Measurements from ENCODE around the gene ID3. TPM values are rescaled to one million over a fixed set of nuclear protein-coding genes. Genes with fewer than 3 reads are reported as not detected.

The ID3 gene
- polyA plus RNA-seq, 1 of the 3 experiments (the other 2 are of a cell fraction), result 504 TPM

DNA sequence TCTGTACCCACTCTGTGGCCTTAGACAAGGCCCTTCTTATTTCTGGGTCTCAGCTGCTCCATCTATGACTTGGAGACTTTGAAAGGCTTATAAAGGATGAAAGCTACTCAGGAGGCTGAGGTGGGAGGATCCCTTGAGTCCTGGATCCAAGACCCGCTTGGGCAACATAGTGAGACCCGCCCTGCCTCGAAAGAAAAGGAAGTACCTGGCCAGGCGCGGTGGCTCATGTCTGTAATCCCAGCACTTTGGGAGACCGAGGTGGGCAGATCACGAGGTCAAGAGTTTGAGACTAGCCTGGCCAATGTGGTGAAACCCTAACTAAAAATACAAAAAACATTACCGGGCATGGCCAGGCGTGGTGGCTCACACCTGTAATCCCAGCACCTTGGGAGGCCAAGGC lies 13.4 kb downstream of the ID3 start:
- Histone ChIP-seq H3K4me2 (no peak overlapping the region), H3K9me3 (no peaks in the 10 kb centered on the region), H3K79me2 (ENCODE audit: insufficient read depth) (no peaks in the 10 kb centered on the region), H3K9me2 (no peaks in the 10 kb centered on the region), H3K9ac (no peak overlapping the region), H3K27me3 (ENCODE audit: insufficient read depth) (no peaks in the 10 kb centered on the region), H3K36me3 (replicated peaks in 1 of 2; ENCODE audit: control insufficient read depth in 1 of 2, insufficient read depth in 2 of 2, low read length in 1 of 2) (no peaks in the 10 kb centered on the region), H3K4me3 (ENCODE audit: low read depth in 2 of 2, low read length in 1 of 2) (no peak overlapping the region), H3F3A (replicated peaks; ENCODE audit: insufficient read depth) (no peaks in the 10 kb centered on the region), H3K27ac (ENCODE audit: low read depth in 2 of 2, low read length in 1 of 2) (no peak overlapping the region), H2AFZ (ENCODE audit: low read depth) (no peak overlapping the region), H4K20me1 (ENCODE audit: insufficient read depth) (no peaks in the 10 kb centered on the region), H3K4me1 (ENCODE audit: control insufficient read depth in 1 of 2, insufficient read depth in 2 of 2, low read depth in 1 of 2, low read length in 1 of 2) (peaks cover 0 to 8% of the 10 kb centered on the region in 2 experiments; a peak in 1 of 4 replicates)
- POLR2A ChIA-PET, result interaction anchor here (1.6 kb wide), 1 partner anchor 92 kb away, joined by 3 read pairs; no protein-coding TSS in a partner anchor
- CTCF ChIA-PET, result interaction anchor here (0.7 to 18.2 kb wide), 23 partner anchors 12 to 370 kb away, joined by 3 to 708 read pairs (median 6); partner anchors contain the start of gene ID3
- WGBS (ENCODE audit: low lambda C conversion rate), result 99% methylated on average over 9 of the region's 9 CpGs
- no peak for DNase-seq
- TF ChIP-seq EZH2phosphoT487 (IDR thresholded peaks at IDR 0.05; ENCODE audit: borderline replicate concordance, low read depth) (no peak), ELF1 (IDR thresholded peaks at IDR 0.05) (no peak), NFIC (IDR thresholded peaks at IDR 0.05; ENCODE audit: borderline replicate concordance) (no peak), RCOR1 (IDR thresholded peaks at IDR 0.05; ENCODE audit: low read length) (no peak), GATA2 (CRISPR knock-in tag; IDR thresholded peaks at IDR 0.05) (no peak), SIN3A (IDR thresholded peaks at IDR 0.05; ENCODE audit: borderline replicate concordance, low read depth, low read length) (no peak), FOXM1 (IDR thresholded peaks at IDR 0.05; ENCODE audit: low read depth) (no peak), JUND (IDR thresholded peaks at IDR 0.05) (no peak), TCF12 (IDR thresholded peaks at IDR 0.05) (no peak), POLR2AphosphoS5 (IDR thresholded peaks at IDR 0.05; ENCODE audit: low read depth, low read length) (no peak), GABPA (IDR thresholded peaks at IDR 0.05; ENCODE audit: low read depth) (no peak), CHD2 (IDR thresholded peaks at IDR 0.05; ENCODE audit: low read length, partially characterized antibody) (no peak), EP300 (IDR thresholded peaks at IDR 0.05; ENCODE audit: borderline replicate concordance in 1 of 2, low read depth in 1 of 2, low read length in 1 of 2) (no peak)
- TF ChIP-seq, protein P1, sequence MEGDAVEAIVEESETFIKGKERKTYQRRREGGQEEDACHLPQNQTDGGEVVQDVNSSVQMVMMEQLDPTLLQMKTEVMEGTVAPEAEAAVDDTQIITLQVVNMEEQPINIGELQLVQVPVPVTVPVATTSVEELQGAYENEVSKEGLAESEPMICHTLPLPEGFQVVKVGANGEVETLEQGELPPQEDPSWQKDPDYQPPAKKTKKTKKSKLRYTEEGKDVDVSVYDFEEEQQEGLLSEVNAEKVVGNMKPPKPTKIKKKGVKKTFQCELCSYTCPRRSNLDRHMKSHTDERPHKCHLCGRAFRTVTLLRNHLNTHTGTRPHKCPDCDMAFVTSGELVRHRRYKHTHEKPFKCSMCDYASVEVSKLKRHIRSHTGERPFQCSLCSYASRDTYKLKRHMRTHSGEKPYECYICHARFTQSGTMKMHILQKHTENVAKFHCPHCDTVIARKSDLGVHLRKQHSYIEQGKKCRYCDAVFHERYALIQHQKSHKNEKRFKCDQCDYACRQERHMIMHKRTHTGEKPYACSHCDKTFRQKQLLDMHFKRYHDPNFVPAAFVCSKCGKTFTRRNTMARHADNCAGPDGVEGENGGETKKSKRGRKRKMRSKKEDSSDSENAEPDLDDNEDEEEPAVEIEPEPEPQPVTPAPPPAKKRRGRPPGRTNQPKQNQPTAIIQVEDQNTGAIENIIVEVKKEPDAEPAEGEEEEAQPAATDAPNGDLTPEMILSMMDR (IDR thresholded peaks at IDR 0.05), result no peak
- TF ChIP-seq, protein P2, sequence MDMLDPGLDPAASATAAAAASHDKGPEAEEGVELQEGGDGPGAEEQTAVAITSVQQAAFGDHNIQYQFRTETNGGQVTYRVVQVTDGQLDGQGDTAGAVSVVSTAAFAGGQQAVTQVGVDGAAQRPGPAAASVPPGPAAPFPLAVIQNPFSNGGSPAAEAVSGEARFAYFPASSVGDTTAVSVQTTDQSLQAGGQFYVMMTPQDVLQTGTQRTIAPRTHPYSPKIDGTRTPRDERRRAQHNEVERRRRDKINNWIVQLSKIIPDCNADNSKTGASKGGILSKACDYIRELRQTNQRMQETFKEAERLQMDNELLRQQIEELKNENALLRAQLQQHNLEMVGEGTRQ (IDR thresholded peaks at IDR 0.05; ENCODE audit: borderline replicate concordance, low read depth, low read length), result no peak
- TF ChIP-seq, protein P3, sequence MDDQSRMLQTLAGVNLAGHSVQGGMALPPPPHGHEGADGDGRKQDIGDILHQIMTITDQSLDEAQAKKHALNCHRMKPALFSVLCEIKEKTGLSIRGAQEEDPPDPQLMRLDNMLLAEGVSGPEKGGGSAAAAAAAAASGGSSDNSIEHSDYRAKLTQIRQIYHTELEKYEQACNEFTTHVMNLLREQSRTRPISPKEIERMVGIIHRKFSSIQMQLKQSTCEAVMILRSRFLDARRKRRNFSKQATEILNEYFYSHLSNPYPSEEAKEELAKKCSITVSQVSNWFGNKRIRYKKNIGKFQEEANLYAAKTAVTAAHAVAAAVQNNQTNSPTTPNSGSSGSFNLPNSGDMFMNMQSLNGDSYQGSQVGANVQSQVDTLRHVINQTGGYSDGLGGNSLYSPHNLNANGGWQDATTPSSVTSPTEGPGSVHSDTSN (IDR thresholded peaks at IDR 0.05), result no peak
- TF ChIP-seq, protein P4, sequence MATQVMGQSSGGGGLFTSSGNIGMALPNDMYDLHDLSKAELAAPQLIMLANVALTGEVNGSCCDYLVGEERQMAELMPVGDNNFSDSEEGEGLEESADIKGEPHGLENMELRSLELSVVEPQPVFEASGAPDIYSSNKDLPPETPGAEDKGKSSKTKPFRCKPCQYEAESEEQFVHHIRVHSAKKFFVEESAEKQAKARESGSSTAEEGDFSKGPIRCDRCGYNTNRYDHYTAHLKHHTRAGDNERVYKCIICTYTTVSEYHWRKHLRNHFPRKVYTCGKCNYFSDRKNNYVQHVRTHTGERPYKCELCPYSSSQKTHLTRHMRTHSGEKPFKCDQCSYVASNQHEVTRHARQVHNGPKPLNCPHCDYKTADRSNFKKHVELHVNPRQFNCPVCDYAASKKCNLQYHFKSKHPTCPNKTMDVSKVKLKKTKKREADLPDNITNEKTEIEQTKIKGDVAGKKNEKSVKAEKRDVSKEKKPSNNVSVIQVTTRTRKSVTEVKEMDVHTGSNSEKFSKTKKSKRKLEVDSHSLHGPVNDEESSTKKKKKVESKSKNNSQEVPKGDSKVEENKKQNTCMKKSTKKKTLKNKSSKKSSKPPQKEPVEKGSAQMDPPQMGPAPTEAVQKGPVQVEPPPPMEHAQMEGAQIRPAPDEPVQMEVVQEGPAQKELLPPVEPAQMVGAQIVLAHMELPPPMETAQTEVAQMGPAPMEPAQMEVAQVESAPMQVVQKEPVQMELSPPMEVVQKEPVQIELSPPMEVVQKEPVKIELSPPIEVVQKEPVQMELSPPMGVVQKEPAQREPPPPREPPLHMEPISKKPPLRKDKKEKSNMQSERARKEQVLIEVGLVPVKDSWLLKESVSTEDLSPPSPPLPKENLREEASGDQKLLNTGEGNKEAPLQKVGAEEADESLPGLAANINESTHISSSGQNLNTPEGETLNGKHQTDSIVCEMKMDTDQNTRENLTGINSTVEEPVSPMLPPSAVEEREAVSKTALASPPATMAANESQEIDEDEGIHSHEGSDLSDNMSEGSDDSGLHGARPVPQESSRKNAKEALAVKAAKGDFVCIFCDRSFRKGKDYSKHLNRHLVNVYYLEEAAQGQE (IDR thresholded peaks at IDR 0.05; ENCODE audit: low read depth, low read length), result no peak
